GM18526 (cell line): ENCODE results near the gene PARD3B.

ENCODE experiments used
- POLR2A ChIP-seq: IDR thresholded peaks from 3 replicates; pipeline ENCODE4 v1.6.1; 2011; ENCODE audit not compliant: insufficient read length; ENCODE audit errors: extremely low read depth

Gene PARD3B

DNA sequence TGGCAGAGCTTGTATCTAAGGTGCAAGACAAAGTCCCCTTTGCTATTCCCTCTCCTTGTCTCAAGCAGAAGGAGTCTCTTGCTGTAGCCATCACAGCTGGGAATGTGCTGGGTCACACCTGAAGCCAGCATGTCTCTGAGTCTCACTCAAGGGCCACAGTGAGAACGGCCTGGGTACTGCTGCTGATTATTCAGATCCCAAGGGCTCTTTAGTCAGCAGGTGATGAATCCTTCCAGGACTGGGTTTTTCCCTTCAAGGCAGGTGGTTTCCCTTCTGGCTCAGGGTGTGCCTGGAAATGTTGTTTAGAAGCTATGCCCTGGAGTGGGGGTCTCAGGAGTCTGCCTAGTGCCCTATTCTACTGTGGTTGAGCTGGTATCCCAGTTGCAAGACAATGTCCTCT is 356.3 kb downstream of the PARD3B start:
- TF ChIP-seq POLR2A: no peak

DNA sequence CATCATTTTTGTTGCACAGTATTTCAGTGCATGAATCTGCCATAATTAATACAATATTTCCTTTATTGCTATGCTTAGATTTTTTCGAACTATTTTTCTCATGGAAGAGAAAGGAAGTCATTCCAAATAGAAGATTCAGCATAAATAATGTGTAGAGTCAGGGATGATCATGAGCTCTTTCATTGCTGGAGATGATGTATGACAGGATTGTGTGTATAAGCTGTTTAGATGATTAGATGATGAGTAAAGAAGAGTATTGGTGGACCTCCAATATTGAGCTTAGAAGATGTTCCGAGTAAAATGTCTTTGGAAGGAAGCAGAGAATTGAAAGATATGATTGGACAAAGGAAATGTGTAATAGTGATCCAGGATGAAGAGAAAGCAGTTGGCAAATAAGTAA is 364.5 kb downstream of the PARD3B start:
- TF ChIP-seq POLR2A: no peak

DNA sequence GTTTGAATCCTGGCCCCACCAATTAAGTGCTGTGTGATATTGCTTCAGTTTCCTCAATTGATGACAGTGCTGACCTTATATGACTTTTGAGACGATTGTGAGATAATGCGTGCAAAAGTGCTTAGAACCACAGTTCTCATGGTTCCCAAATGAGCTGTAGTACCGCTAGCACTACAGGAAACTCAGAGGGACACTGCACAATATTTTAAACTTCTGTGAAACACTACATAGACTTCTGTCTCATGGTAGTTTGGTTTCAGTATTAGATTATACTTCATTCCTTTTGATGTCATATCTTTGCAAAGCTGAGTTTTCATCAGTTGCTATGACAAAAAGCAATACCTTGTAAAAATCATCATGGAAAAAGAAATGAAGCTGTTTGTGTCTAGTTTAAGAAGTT is 368.0 kb downstream of the PARD3B start:
- no peak for TF ChIP-seq POLR2A

DNA sequence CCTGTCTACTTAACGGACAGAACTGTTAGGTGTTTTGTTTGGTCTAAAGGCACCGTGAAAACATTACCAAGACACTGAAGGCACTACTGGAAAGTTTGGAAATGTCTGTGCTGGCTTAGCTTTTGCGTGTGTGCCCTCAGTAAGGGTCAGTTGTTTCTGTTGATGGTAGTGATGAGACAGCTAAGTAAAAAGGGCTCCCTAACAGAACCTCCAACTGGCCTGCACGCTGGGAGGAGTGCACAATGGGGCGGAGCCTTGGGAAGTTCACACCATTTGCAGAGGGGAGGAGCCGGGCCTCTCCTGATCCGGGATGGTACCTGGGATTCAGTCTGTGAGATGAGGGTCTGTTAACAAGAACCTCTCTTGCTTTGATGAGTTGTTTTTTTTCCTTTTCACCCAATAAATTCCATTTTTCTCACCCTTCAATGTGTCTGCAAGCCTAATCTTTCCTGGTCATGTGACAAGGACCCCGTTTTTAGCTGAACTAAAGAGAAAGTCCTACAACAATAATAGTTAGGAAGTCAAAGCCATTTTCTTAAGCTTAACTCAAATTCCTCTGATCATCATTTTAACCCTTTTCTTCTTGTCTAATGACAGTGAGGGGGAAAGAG is 368.7 kb downstream of the PARD3B start:
- no peak for TF ChIP-seq POLR2A

DNA sequence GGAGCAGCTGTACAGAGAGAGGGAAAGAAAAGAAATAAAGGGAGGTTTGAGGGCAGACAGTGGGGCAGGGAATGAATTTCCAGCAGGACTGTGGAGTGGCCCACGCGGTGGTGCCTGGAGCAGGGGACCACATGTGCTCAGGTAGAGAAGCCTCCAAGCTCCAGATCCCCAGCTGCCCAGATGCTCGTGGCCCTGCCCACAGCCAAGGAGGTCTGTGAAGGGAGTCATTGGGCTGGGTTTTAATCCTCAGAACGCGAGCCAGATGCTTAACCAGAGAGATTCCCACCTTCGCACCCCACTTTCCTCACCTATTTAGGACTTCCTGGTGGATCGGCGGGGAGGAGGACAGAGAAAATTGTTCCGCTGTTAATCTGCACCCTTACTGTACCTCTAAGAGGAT is 369.4 kb downstream of the PARD3B start:
- no peak for TF ChIP-seq POLR2A

DNA sequence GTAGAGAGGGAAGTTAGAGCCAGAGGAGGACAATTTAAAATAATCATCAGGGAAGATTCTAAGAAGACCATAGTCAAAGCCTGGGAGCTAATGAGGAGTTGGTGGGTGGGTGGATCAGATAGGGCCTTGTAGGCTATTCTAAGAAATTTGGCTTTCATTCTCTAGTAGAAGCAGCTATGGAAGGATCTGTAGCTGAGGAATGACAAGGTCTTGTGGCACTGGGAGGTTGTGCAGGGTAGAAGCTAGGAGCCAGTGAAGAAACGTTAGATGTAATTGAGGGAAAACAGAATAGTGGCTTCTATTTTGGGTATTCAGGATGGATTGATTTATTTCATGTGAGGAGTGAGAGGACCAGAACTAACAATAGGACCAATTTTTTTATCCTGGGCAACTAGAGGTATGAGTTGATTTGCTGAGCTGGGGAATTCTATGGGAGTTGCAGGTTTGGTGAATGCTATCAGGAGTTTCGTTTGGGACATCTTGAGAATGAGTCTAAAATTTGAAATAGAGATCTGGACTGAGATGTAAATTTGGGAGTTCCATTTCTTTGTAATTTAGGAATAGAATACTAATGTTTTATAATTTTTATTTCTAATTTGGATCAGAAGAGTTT is 371.9 kb downstream of the PARD3B start:
- TF ChIP-seq POLR2A: no peak

DNA sequence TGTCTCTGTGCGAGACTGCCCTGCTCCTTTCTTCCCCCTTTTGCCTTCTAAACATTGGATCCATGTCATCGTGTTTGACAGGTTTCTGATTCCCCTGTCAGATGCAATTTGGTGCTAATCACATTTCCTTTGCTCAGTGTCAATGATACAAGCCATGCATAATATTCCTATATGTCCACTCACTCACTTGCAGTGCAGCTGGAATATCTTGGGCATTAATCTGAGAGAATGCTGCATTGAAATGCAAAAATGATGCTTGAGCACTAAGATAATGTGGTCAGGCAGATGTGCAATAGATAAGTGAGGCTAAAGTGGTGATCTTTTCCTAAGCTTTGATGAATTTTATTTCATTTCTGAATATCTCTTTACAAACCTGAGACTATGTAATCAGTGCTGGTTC is 375.5 kb downstream of the PARD3B start:
- TF ChIP-seq POLR2A: no peak

DNA sequence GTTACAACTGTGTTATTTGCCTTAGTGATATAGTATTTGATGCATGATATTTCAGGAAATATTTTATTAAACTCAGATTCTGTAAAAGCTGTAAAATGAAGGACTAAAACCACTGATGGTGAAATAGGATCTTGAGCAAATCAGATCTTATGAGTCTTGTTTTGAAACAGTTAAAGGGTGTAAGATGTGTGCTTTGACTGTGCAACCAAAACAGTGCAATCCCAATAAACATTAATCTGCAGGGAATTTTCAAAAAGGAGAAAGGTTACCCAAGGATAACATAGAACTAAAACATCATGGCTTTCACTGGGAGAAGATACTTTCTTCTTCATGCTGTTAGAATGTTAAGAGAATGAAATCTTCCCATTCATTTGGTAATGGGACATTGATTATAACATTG is 378.7 kb downstream of the PARD3B start:
- TF ChIP-seq POLR2A: no peak

DNA sequence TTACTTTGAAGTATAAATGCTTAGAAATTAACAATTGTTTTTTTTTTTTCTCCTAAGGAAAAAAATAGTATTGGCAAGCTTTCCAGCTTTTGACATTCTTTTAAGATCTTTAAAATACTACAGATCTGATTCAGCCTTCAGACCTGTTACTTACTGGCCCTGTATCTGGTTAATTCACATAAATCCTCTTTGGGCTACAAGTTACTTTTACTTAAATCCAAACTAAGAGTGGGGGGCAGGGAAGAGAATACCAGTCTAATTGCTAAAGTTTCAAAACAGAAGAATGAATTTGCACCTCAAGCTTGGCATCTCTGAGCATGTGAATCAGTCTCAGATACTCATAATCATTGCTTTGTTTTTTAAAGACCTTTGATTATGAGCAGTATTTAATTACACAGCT is 386.3 kb downstream of the PARD3B start:
- no peak for TF ChIP-seq POLR2A

DNA sequence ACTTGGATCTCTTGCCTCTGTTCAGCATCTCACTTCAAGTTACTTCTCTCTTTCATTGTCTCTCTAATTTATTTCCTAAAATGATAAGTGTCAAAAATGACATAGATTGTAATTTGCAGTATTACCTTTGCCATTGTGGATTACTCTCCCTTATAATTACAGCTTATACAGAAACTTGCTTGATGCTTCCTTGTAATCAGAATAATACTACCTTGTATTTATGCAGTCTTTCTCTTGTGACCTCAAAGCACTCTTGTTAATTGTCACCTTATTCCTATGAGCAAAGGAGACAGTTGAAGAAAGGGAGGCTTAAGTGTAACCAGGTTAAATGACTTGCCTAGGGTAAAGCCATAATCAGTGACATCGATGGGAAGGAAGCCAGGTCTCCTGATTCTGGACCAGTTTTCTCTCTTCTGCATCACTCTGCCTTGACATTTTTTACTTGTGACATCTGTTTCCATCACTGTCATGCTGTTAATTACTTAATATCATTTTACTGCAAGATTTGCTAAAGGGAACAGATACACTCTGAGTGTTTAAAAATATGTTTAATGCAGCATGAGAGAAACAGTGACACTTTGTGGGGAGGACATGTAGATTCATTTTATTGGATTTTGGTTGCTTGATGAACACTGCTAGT is 388.6 kb downstream of the PARD3B start:
- TF ChIP-seq POLR2A: no peak

DNA sequence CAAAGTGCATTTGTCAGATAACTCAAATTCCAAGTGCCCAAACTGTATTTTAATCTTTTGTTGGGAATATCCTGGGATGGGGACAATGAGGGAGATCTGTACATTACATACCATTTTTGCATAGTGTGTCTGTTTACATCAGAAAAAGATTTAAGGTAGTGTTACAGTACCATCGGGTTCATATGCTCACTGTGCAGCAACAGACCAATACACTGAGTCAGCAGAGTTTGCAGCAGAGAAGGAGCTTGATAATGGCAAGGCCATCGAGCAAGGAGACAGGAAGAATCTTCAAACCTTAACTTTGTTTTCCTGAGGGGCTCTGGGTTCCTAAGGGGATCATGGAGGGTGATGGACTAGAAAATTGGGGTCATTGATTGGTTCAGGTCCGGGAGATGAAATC is 399.7 kb downstream of the PARD3B start:
- no peak for TF ChIP-seq POLR2A

DNA sequence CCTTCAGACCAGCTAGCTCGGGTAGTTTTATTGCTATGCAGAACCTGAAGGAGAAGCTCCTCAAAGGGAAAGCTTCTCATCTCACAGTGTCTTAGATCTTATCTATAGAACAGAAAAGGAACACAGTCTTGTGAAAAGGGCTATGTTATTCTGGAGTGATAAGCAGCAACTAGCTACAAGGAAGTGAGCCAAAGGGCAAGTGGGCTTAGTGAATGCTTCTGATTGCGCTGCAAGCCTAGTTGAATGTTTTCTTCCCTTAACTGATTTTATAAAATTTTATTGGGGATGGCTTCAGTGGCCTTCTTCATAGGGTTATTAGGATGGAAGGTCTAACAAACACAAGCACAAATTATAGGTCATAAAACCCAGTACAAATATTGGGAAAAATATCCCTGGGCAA is 400.1 kb downstream of the PARD3B start:
- no peak for TF ChIP-seq POLR2A

DNA sequence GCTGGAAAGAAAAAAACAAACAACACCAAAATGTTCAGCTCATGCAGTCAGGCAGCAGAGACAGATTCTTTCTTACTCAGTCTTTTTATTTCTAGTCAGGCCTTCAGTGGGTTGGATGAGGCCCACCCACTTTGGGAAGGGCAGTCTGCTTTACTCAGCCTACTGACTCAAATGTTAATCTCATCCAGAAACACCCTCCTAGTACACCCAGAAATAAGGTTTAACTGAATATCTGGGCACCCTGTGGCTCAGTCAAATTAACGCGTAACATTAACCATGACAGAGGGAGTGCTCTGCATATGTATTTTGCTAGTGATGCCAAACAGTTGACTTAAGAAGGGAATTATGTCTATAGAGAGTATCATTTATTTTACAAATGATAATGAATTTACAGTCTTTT is 401.6 kb downstream of the PARD3B start:
- TF ChIP-seq POLR2A: no peak

DNA sequence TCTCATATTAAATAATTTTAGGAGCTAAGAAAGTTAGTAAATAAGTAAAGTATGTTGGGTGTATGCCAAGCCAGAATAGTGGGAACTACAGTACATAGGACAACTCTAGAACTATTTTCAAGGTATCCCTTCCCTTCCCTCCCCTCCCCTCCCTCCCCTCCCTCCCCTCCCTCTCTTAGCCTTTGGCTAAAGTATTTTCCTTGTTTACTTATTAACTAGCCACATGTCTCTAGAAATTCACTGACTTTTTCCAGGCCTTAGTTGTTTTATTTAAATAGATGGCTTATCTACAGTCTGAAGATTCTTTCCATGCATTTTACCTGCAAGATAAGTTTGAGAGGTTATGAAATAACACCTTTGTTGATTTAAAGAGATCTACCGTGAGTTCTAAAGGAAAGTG is 402.1 kb downstream of the PARD3B start:
- TF ChIP-seq POLR2A: no peak

DNA sequence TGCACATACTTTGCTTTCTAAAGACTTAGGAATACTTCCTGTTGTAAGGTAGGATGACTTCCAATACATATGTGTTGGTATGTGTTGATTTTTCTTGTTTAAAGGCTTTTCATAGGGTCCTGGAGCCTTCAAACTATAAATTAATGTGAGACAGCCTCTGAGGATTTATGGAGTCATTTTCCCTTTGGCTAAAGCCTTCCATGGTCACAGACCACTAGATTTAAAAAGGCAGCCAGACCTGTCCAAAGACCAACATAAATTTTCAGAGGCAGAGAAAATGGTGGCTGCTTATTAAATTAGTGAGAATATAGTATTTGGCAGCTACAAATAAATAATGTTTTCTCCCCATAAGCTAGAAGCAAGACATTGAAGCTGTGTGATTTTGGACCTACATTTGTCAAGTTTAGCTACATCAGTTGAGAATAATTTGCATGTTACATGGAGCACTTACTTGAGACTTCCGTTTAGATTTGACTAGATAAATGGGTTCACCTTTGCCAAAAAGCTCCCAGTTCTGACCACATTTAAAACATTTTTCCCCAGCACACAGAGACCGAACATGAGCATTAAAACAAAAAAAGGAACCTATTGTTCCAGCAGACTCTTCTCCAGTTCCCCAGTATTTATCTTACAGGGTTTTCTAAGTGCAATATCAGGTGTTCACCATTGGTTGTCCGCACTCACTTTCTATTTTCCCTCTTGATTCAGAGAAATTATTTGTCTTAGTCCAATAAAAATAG is 402.9 kb downstream of the PARD3B start:
- no peak for TF ChIP-seq POLR2A

DNA sequence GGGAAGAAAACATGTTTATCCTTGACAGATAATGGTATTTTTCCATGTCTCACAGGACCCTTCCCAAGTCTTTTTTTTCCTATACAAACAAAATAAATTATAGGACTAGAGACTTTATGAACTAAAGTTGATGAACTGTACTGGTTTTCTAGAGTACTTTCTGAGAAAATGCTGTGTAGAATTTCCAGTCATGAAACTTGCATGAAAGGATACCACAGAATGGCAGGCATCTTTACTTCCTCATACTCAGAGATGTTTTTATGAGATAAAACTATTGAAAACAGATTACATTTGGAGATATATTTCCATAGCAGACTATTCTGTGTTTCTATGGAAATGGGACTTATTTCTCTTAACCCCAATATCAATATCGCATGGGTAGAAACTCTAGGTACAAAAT is 403.5 kb downstream of the PARD3B start:
- no peak for TF ChIP-seq POLR2A
